Measurements from ENCODE around the gene SVOPL. TPM values are rescaled to one million over a fixed set of nuclear protein-coding genes. Genes with fewer than 3 reads are reported as not detected.

Gene SVOPL
- total and polyA plus RNA-seq, 9 of the 15 experiments (the other 6 are each of a cell fraction or from before 2014, with no cell fraction given): 0.13 to 0.42 (median 0.20) TPM; not detected in 6

DNA sequence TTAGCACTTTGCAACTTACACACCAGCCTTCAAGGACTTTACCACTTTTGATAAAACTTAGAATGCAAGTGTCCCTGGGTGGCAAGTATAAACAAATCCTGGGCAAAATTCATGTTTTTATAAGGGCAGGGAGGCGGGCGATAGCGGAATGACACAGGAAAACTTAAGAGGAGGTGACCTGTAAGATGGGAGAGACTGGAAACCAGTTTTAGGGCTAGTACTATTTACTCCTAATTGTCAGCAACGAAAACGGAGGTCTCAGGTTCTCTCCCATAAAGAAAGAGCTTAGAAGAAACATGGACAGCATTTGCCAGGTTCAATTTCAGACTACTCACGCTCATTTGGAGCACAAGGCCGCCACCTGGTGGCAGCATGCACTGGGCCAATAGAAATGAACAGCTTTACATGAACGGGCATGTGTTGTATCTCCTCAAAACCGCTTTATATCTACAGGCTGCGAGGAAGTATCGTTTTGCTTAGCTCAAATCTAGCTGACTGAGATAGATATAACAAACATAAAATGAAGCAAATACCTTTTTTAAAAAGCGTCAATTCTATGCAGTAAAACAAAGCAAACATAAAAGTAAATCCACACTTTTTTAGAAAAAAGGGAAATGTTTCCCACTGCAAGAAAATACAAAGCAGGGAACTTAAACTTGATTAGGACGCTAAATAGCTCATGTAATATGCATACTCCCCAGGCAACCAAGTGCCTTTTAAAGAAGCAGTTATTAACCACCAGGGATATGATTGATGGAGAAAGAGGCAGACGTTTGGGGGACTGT is 37.6 kb upstream of the SVOPL start (continued):
- TF ChIP-seq C11orf30 (IDR thresholded peaks at IDR 0.05; ENCODE audit: low read depth): no peak
- peak; percentile 55 for TF ChIP-seq RBM25 (IDR thresholded peaks at IDR 0.05; ENCODE audit: low read depth, low read length, severe bottlenecking)
- TF ChIP-seq EP400 (IDR thresholded peaks at IDR 0.05): no peak
- no peak for TF ChIP-seq BRF1 (IDR thresholded peaks at IDR 0.05; ENCODE audit: borderline replicate concordance, extremely low read depth, insufficient read length)
- 0 out of 2 replicates have a peak, but pooled peaks have one; percentile 41 for TF ChIP-seq ZBTB17 (CRISPR knock-in tag; IDR thresholded peaks at IDR 0.05)
- no peak for TF ChIP-seq SNRNP70 (optimal IDR thresholded peaks at IDR 0.05; ENCODE audit: low read depth, low read length)
- 0 out of 2 replicates have a peak, but pooled peaks have one; percentile 20 for TF ChIP-seq CREM (IDR thresholded peaks at IDR 0.05; ENCODE audit: low read depth)
- TF ChIP-seq, protein P1, sequence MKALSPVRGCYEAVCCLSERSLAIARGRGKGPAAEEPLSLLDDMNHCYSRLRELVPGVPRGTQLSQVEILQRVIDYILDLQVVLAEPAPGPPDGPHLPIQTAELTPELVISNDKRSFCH (CRISPR knock-in tag; IDR thresholded peaks at IDR 0.05): no peak
- TF ChIP-seq, protein P1 (tag; IDR thresholded peaks at IDR 0.05): peak; percentile 65; the same call in 1 of the 2 replicates
- TF ChIP-seq, protein P2, sequence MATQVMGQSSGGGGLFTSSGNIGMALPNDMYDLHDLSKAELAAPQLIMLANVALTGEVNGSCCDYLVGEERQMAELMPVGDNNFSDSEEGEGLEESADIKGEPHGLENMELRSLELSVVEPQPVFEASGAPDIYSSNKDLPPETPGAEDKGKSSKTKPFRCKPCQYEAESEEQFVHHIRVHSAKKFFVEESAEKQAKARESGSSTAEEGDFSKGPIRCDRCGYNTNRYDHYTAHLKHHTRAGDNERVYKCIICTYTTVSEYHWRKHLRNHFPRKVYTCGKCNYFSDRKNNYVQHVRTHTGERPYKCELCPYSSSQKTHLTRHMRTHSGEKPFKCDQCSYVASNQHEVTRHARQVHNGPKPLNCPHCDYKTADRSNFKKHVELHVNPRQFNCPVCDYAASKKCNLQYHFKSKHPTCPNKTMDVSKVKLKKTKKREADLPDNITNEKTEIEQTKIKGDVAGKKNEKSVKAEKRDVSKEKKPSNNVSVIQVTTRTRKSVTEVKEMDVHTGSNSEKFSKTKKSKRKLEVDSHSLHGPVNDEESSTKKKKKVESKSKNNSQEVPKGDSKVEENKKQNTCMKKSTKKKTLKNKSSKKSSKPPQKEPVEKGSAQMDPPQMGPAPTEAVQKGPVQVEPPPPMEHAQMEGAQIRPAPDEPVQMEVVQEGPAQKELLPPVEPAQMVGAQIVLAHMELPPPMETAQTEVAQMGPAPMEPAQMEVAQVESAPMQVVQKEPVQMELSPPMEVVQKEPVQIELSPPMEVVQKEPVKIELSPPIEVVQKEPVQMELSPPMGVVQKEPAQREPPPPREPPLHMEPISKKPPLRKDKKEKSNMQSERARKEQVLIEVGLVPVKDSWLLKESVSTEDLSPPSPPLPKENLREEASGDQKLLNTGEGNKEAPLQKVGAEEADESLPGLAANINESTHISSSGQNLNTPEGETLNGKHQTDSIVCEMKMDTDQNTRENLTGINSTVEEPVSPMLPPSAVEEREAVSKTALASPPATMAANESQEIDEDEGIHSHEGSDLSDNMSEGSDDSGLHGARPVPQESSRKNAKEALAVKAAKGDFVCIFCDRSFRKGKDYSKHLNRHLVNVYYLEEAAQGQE (IDR thresholded peaks at IDR 0.05; ENCODE audit: borderline replicate concordance): peak; percentile 94
- TF ChIP-seq, protein P2 (CRISPR knock-in tag; IDR thresholded peaks at IDR 0.05; ENCODE audit: low read depth): no peak
- TF ChIP-seq, protein P3, sequence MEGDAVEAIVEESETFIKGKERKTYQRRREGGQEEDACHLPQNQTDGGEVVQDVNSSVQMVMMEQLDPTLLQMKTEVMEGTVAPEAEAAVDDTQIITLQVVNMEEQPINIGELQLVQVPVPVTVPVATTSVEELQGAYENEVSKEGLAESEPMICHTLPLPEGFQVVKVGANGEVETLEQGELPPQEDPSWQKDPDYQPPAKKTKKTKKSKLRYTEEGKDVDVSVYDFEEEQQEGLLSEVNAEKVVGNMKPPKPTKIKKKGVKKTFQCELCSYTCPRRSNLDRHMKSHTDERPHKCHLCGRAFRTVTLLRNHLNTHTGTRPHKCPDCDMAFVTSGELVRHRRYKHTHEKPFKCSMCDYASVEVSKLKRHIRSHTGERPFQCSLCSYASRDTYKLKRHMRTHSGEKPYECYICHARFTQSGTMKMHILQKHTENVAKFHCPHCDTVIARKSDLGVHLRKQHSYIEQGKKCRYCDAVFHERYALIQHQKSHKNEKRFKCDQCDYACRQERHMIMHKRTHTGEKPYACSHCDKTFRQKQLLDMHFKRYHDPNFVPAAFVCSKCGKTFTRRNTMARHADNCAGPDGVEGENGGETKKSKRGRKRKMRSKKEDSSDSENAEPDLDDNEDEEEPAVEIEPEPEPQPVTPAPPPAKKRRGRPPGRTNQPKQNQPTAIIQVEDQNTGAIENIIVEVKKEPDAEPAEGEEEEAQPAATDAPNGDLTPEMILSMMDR (IDR thresholded peaks at IDR 0.05 in 2 of 3, conservative IDR thresholded peaks at IDR 0.05 in 1 of 3; ENCODE audit: insufficient read depth in 2 of 3, low read depth in 1 of 3, low read length in 3 of 3): peak; percentile 85 to 97 (median 97)
- TF ChIP-seq RFX1 (IDR thresholded peaks at IDR 0.05): peak; percentile 17; the same call in 1 of the 2 replicates
- TF ChIP-seq TFAM (CRISPR knock-in tag; conservative IDR thresholded peaks at IDR 0.05): no peak

Measured in K562 (cell line).